Rectal smooth muscle tissue (tissue), 1 donor: Measurements from ENCODE around the gene NANOS3.

Experiments used
- H3K27ac ChIP-seq: one replicate; pipeline ENCODE4 v1.7.0; 2013; ENCODE audit warnings: low read depth, low read length, inconsistent platforms
- H3K27me3 ChIP-seq: one replicate; pipeline ENCODE4 v1.7.0; 2013; ENCODE audit warnings: low read length; ENCODE audit not compliant: control insufficient read depth, insufficient read depth
- H3K36me3 ChIP-seq: one replicate; pipeline ENCODE4 v1.7.0; 2013; ENCODE audit warnings: low read length; ENCODE audit not compliant: control insufficient read depth, insufficient read depth
- H3K4me1 ChIP-seq: one replicate; pipeline ENCODE4 v1.7.0; 2013; ENCODE audit warnings: low read length; ENCODE audit not compliant: control insufficient read depth, insufficient read depth
- H3K4me3 ChIP-seq: one replicate; pipeline ENCODE4 v1.7.0; 2013; ENCODE audit warnings: low read length
- H3K9ac ChIP-seq: one replicate; pipeline ENCODE4 v1.7.0; 2013; ENCODE audit warnings: low read length

Gene NANOS3

GRCh38 chr19:13926715-13927114 lies 49.8 kb downstream of the NANOS3 start:
- Histone ChIP-seq H3K4me1 (no peaks in the 10 kb centered on the region), H3K27ac (no peak overlapping the region), H3K27me3 (no peaks in the 10 kb centered on the region), H3K4me3 (no peak overlapping the region), H3K36me3 (peaks cover 26% of the 10 kb centered on the region), H3K9ac (no peak overlapping the region)

DNA sequence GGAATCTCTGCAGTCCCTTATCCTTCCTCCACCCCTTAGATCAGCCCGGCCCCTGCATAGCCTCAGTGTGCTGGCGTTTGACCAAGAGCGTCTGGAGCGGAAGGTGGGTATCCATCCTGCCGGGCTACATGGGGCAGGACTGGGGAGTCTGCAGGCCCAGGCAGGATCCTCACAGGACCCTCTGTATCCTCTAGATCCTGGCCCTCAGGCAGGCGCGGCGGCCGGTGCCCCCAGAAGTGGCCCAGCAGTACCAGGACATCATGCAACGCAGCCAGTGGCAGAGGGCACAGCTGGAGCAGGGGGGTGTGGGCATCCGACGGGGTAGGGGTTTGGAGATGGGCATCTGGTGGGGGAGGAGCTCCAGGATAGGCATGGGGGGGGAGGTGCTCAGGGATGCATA lies 52.4 kb downstream of the NANOS3 start:
- Histone ChIP-seq H3K4me3 (no peak overlapping the region), H3K27me3 (no peaks in the 10 kb centered on the region), H3K27ac (no peak overlapping the region), H3K9ac (no peak overlapping the region), H3K36me3 (peaks cover 12% of the 10 kb centered on the region), H3K4me1 (no peaks in the 10 kb centered on the region)

- H3K36me3 ChIP-seq = peaks cover 10% of the 10 kb centered on the region
- H3K9ac ChIP-seq = no peak overlapping the region
- no peaks in the 10 kb centered on the region for H3K4me1 ChIP-seq
- no peaks in the 10 kb centered on the region for H3K27me3 ChIP-seq
- no peak overlapping the region for H3K27ac ChIP-seq
- H3K4me3 ChIP-seq = no peak overlapping the region
Observed at GRCh38 chr19:13929956-13930355, 53.0 kb downstream of the NANOS3 start.
